Dermis blood vessel endothelial cell (primary cell): ENCODE measurements around the gene GLRX2. TPM values are rescaled to one million over a fixed set of nuclear protein-coding genes. Genes with fewer than 3 reads are reported as not detected.
"Not testable (repeated sequence)": the region's sequence is repeated elsewhere in the genome, so short reads cannot be mapped to it uniquely, and the experiment has no call there.

ENCODE experiments used
- DNase-seq: peaks from one replicate; pipeline ENCODE4 v3.0.0; 2010
- total RNA-seq: library from RNA; depleted of rRNA; stranded (reverse); fragments of >200 nt; gene quantifications from 2 replicates; pipeline ENCODE4 v1.2.3, GENCODE V29; 2014

Gene GLRX2
- total RNA-seq, 1 donor from 2014 or later = 14.1 TPM

- no peak for DNase-seq
These were observed 42.3 kb downstream of the GLRX2 start for GRCh38 chr1:193062698-193063463.

GRCh38 chr1:193060938-193061337, 44.3 kb downstream of the GLRX2 start:
- DNase-seq = peak; percentile 30

GRCh38 chr1:193060406-193060805, 44.8 kb downstream of the GLRX2 start:
- peak; percentile 22 for DNase-seq

- DNase-seq = no peak
These were observed 45.2 kb downstream of the GLRX2 start for GRCh38 chr1:193060115-193060403.

- peak; percentile 99 for DNase-seq
These were observed 45.7 kb downstream of the GLRX2 start, which contains the start of the genes RO60 and UCHL5 for GRCh38 chr1:193059282-193060114. Gene RO60, plus strand, starts transcription at chr1:193059612. Its CDS starts 9,443 bp downstream, at chr1:193069055. Gene UCHL5, minus strand, starts transcription at chr1:193059360. Its CDS starts 100 bp downstream, at chr1:193059260.

- DNase-seq = peak; percentile 62
These were observed 46.5 kb downstream of the GLRX2 start for GRCh38 chr1:193058529-193059281.

- no peak for DNase-seq
These were observed 51.0 kb downstream of the GLRX2 start for GRCh38 chr1:193054169-193054675.

GRCh38 chr1:193048913-193049312, 56.3 kb downstream of the GLRX2 start:
- not testable (repeated sequence) for DNase-seq

Other genes with a start within 250 kb of the GLRX2 start
- gene UCHL5, start 46.1 kb downstream of the GLRX2 start, total RNA-seq = 21.8 and 53.8 TPM in 2 replicates
- 166 and 175 TPM in 2 replicates for gene RO60, start 45.8 kb downstream of the GLRX2 start, total RNA-seq
- 22.6 and 32.4 TPM in 2 replicates for gene CDC73, start 16.6 kb upstream of the GLRX2 start, total RNA-seq
- 2.9 and 4.4 TPM in 2 replicates for gene B3GALT2, start 81.2 kb upstream of the GLRX2 start, total RNA-seq